ENCODE results near the gene COL19A1. TPM values are rescaled to one million over a fixed set of nuclear protein-coding genes. Genes with fewer than 3 reads are reported as not detected.

The COL19A1 gene
- total and polyA plus RNA-seq, 7 donors = 0.54 to 1.6 (median 0.83) TPM; not detected in 3

DNA sequence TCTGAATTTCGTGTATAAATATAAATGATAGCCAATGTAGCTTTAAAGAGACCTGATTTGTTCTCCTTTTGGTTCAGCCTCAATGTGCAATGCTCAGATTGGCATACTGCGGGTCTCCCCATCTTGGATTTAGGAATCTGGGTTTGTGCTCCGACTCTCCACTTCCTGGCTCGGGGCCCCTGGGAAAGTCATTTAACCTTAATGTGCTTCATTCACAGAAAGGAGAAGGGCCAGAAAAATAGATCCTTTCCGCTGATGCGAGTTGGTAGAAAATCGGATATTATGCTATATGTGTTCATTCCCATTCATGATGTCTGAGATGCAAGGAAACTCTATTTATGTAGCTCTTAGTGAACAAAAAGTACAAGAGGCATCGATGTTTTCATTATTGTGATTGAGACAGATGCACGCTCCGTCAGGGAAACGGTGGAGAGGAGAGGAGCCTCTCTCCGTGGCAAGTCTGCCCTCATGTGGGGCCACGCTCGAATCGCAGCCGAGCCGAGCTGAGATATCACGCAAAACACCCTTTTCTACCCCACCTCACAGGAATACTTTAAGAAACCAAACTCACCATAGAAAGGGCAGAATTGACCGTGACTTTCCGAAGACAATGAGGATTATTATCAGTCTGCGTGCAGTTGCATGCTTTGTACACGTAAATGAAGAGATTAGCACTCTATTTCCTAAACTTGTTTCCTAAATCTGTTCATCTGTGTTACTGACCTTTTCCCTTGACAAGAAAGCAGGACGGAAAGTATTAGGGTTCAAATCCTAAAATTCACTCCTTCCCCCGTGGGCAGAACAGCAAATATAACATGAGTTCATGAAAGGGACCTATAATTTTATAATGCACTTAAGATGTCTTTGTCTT, 300.0 kb downstream of the COL19A1 start:
- 9 to 19% methylated on average over 24 of the region's 24 CpGs for WGBS, 2 donors
- no peaks in the 10 kb centered on the region for H3K4me1 ChIP-seq
- DNase-seq = no peak

DNA sequence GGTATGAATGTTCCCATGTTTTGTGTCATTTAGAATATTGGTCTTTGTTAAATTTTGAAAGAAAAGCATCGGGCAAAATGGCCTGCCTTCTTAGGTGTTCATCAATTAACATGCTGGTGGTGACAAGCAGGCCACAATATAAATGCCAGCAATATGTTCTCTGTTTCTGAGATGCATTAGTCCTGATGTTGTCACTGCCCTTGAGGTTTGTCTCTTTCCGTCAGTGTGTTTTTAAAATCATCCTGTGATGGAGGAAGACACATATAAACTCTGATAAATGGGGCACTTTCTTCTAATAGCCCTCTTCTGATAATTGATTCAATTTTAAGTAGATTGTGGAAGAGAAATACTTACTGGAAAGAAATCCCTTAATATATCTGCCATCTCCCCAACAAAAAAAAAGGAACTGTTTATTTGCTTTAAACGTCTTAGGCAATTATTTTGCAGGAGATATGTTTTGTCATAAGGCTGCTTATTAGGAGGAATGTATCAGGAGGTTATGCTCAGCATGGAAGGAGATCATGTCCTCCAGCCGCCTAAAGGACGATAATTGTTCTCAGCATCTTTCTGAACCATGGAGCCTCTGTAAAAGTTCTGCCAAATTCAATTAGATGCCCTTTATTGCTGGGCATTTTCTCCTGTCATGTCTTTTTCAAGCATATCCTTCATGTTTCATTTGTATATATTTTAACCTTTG, 302.5 kb downstream of the COL19A1 start:
- Histone ChIP-seq H3K9me3 (no peaks in the 10 kb centered on the region), H3K27me3 (no peaks in the 10 kb centered on the region), H3K36me3 (no peaks in the 10 kb centered on the region), H3K4me3 (no peak overlapping the region), H3K27ac (no peak overlapping the region), H3K4me1 (no peaks in the 10 kb centered on the region)
- WGBS, 2 donors = 73 to 82% methylated on average over 5 of the region's 5 CpGs
- no peak for TF ChIP-seq EP300 (IDR thresholded peaks at IDR 0.05)
- no peak for DNase-seq
- intact Hi-C loops (cut with DNase I) = no loop called here

More for the DNA sequence above, 300.0 kb downstream of the COL19A1 start:
- no peaks in the 10 kb centered on the region for H3K27me3 ChIP-seq
- no peaks in the 10 kb centered on the region for H3K36me3 ChIP-seq
- H3K27ac ChIP-seq = no peak overlapping the region
- intact Hi-C loops (cut with DNase I) = no loop called here
- TF ChIP-seq, protein P1, sequence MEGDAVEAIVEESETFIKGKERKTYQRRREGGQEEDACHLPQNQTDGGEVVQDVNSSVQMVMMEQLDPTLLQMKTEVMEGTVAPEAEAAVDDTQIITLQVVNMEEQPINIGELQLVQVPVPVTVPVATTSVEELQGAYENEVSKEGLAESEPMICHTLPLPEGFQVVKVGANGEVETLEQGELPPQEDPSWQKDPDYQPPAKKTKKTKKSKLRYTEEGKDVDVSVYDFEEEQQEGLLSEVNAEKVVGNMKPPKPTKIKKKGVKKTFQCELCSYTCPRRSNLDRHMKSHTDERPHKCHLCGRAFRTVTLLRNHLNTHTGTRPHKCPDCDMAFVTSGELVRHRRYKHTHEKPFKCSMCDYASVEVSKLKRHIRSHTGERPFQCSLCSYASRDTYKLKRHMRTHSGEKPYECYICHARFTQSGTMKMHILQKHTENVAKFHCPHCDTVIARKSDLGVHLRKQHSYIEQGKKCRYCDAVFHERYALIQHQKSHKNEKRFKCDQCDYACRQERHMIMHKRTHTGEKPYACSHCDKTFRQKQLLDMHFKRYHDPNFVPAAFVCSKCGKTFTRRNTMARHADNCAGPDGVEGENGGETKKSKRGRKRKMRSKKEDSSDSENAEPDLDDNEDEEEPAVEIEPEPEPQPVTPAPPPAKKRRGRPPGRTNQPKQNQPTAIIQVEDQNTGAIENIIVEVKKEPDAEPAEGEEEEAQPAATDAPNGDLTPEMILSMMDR (IDR thresholded peaks at IDR 0.05) = peak in 1 of 4 experiments; percentile 27
- TF ChIP-seq EP300 (IDR thresholded peaks at IDR 0.05) = no peak
- no peaks in the 10 kb centered on the region for H3K9me3 ChIP-seq
- no peak overlapping the region for H3K4me3 ChIP-seq

DNA sequence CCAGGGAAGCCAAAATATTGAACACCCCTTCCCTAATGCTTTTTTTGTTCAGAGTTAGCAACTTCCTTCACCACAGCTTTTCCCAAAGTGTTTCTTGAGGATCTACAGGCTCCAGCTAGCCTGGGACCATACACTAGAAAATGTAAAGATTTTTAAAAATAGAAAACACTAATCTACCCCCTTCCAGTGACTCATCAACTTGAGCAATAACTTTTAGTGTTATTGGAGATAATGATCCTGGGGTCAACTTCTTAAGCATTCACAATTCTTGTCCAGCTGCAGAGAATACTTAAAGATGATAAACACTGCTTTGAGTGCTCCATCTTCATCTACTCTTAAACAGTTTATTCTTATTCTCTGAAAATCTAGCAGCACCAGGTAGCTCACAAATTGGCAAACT, 304.9 kb downstream of the COL19A1 start:
- TF ChIP-seq POLR2AphosphoS5 (IDR thresholded peaks at IDR 0.05) (no peak), EP300 (IDR thresholded peaks at IDR 0.05) (no peak), POLR2A (IDR thresholded peaks at IDR 0.05) (no peak)
- TF ChIP-seq, protein P1 (IDR thresholded peaks at IDR 0.05) = no peak
- intact Hi-C loops (cut with DNase I) = no loop called here
- DNase-seq = no peak
- H3K27ac ChIP-seq = no peak overlapping the region
- no peak overlapping the region for H3K4me3 ChIP-seq
- no peaks in the 10 kb centered on the region for H3K9me3 ChIP-seq
- H3K36me3 ChIP-seq = no peaks in the 10 kb centered on the region
- H3K27me3 ChIP-seq = no peaks in the 10 kb centered on the region
- H3K4me1 ChIP-seq = no peaks in the 10 kb centered on the region

DNA sequence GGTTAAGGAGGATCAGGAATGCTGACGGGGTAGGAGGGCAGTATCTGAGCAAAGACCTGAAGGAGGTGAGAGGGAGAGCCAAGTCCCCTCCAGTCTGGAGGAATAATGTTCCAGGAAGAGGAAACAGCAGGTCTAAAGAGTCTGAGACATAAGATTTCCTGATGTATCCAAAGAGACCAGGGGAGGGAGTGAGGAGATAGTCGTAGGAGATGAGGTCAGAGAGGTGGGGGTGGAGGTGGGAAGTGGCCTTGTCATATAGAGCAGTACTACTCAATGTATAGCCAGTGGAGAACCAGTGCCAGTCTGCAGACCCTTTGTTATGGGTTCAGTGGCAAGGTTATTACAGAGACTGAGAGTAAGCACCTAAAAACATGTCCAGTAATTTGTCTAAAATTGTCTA, 305.9 kb downstream of the COL19A1 start:
- TF ChIP-seq POLR2A (IDR thresholded peaks at IDR 0.05) (no peak), POLR2AphosphoS5 (IDR thresholded peaks at IDR 0.05) (no peak), EP300 (IDR thresholded peaks at IDR 0.05) (no peak)
- TF ChIP-seq, protein P1 (IDR thresholded peaks at IDR 0.05) = no peak
- Histone ChIP-seq H3K9me3 (no peaks in the 10 kb centered on the region), H3K36me3 (no peaks in the 10 kb centered on the region), H3K4me1 (no peaks in the 10 kb centered on the region), H3K4me3 (no peak overlapping the region), H3K27me3 (no peaks in the 10 kb centered on the region), H3K27ac (no peak overlapping the region)
- DNase-seq = no peak
- WGBS, 2 donors = 41 to 54% methylated on average over 2 of the region's 2 CpGs
- intact Hi-C loops (cut with DNase I) = no loop called here

DNA sequence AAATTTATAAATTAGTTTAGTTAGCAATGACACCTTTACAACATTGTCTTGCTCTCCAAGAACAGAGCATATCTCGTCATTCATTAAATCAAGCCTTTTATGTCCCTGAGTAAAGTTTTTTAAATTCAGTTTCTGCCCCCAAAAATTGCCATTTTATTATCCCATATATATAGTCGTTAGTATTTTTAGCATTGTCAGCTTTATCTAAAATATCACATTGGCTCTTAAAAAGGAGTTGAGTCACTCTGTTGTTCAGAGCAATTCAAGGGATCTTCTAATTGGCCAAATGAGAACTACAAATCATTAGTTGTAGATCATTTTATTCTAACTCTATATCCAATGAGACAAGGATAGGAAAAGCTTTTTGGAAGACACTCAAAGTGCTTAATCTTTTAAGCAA, 309.4 kb downstream of the COL19A1 start:
- H3K27ac ChIP-seq = no peak overlapping the region
- H3K27me3 ChIP-seq = no peaks in the 10 kb centered on the region
- TF ChIP-seq POLR2A (IDR thresholded peaks at IDR 0.05) (no peak), POLR2AphosphoS5 (IDR thresholded peaks at IDR 0.05) (no peak), EP300 (IDR thresholded peaks at IDR 0.05) (no peak)
- TF ChIP-seq, protein P1 (IDR thresholded peaks at IDR 0.05) = no peak
- no peaks in the 10 kb centered on the region for H3K4me1 ChIP-seq
- no peaks in the 10 kb centered on the region for H3K9me3 ChIP-seq
- H3K36me3 ChIP-seq = no peaks in the 10 kb centered on the region
- 77 to 79% methylated on average over 2 of the region's 2 CpGs for WGBS, 2 donors
- H3K4me3 ChIP-seq = no peak overlapping the region
- no peak for DNase-seq
- intact Hi-C loops (cut with DNase I) = no loop called here

All from sigmoid colon (tissue), 7 donors.